Measurements from ENCODE around the gene MARK1.
A peak's percentile ranks its signal among the peaks of the same experiment; 100 is the strongest.

Gene MARK1

GRCh38 chr1:220527908-220528678, at the start of gene MARK1:
Gene MARK1, plus strand, starts transcription at chr1:220528136. Its CDS starts 687 bp downstream, at chr1:220528823.
- no peak for DNase-seq (ENCODE audit: low spot score)

- DNase-seq (ENCODE audit: low spot score): no peak
Measured at GRCh38 chr1:220483700-220484099, 44.2 kb upstream of the MARK1 start.

GRCh38 chr1:220484135-220484534, 43.8 kb upstream of the MARK1 start:
- DNase-seq (ENCODE audit: low spot score): no peak

GRCh38 chr1:220485131-220485530, 42.8 kb upstream of the MARK1 start:
- peak; percentile 5 for DNase-seq (ENCODE audit: low spot score)

GRCh38 chr1:220485791-220486190, 42.1 kb upstream of the MARK1 start:
- DNase-seq (ENCODE audit: low spot score): no peak

GRCh38 chr1:220487297-220487820, 40.6 kb upstream of the MARK1 start:
- DNase-seq (ENCODE audit: low spot score): peak; percentile 40

GRCh38 chr1:220491891-220492290, 36.0 kb upstream of the MARK1 start:
- no peak for DNase-seq (ENCODE audit: low spot score)

- no peak for DNase-seq (ENCODE audit: low spot score)
Measured at GRCh38 chr1:220497220-220497947, 30.6 kb upstream of the MARK1 start.

GRCh38 chr1:220498188-220498587, 29.7 kb upstream of the MARK1 start:
- peak; percentile 9 for DNase-seq (ENCODE audit: low spot score)

GRCh38 chr1:220500372-220500771, 27.6 kb upstream of the MARK1 start:
- DNase-seq (ENCODE audit: low spot score): no peak

- no peak for DNase-seq (ENCODE audit: low spot score)
Measured at GRCh38 chr1:220504329-220504728, 23.6 kb upstream of the MARK1 start.

GRCh38 chr1:220507085-220507484, 20.9 kb upstream of the MARK1 start:
- no peak for DNase-seq (ENCODE audit: low spot score)

- peak; percentile 37 for DNase-seq (ENCODE audit: low spot score)
Measured at GRCh38 chr1:220511179-220511578, 16.8 kb upstream of the MARK1 start.

GRCh38 chr1:220511785-220512184, 16.2 kb upstream of the MARK1 start:
- DNase-seq (ENCODE audit: low spot score): no peak

- no peak for DNase-seq (ENCODE audit: low spot score)
Measured at GRCh38 chr1:220513834-220514233, 14.1 kb upstream of the MARK1 start.

- DNase-seq (ENCODE audit: low spot score): no peak
Measured at GRCh38 chr1:220514256-220514655, 13.7 kb upstream of the MARK1 start.

GRCh38 chr1:220516014-220516721, 11.8 kb upstream of the MARK1 start:
- DNase-seq (ENCODE audit: low spot score): no peak

GRCh38 chr1:220516722-220517042, 11.3 kb upstream of the MARK1 start:
- no peak for DNase-seq (ENCODE audit: low spot score)

- DNase-seq (ENCODE audit: low spot score): no peak
Measured at GRCh38 chr1:220521778-220522177, 6.2 kb upstream of the MARK1 start.

GRCh38 chr1:220526294-220526693, 1.6 kb upstream of the MARK1 start:
- DNase-seq (ENCODE audit: low spot score): no peak

GRCh38 chr1:220527279-220527907, 543 bp upstream of the MARK1 start:
- DNase-seq (ENCODE audit: low spot score): no peak
